Measurements from ENCODE around the gene NTRK2.

The NTRK2 gene

DNA sequence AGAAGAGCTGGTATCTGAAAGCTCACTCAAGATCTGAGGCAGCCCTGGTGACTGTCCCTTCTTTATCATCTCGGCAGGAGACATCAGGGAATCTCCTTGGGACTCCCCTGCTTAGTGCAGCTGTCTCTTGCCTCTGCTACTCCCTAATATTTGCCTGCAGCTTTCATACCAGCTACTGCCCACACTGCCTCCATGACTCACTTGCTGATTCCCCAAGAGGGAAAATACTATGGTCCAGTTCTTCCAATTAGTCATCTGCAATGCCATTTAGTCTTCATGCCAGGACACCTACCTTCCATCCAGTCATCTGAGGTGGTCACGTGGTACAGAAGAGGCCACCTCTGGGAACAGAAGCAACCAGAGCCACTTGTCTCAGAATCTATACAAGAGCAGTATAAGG lies 270.8 kb downstream of the NTRK2 start:
- no peak for DNase-seq (ENCODE audit: low spot score)

DNA sequence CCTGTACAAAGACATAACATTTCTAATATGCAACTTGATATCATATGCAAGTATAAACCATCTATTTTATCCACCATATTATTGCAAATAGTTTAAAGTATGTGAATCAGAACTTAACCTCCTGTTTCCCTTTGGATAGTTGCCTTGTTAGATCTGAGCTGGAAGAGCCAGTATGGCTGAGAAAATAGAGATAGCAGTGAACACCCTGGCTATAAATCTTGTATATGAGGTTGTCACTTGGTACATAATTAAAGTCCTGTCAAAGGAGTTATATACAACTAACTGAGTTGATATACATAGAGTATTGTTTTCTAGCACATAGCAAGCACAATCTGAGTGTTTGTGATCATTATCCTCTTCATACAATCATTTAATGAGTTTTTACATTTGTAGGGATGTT lies 272.3 kb downstream of the NTRK2 start:
- no peak for DNase-seq (ENCODE audit: low spot score)

DNA sequence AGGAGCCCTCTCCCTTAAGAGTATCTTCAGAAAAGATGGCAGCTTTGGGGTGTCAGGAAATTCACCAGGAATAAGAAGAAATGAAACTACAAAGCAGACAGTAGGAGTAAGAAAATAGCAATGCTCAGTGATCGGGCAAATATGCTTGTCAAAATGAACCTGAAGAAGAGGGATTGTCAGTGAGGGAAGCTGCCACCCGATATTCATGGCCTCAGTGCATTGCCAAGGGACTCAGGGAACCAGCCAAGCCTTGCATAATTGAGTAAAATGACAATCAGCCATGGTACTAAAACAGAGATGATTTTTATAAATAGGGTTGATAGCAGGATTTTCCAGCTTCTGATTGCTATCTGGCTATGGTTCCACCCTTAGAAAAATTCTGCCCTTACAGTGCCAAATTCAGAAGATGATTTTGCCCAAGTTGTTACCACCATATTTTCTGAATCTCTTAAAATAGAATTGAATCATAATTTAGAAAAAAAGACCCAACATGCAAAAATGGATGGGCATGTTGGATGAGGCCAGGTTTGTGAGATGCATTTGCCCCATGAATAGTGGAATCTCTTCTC lies 274.0 kb downstream of the NTRK2 start:
- DNase-seq (ENCODE audit: low spot score): no peak

DNA sequence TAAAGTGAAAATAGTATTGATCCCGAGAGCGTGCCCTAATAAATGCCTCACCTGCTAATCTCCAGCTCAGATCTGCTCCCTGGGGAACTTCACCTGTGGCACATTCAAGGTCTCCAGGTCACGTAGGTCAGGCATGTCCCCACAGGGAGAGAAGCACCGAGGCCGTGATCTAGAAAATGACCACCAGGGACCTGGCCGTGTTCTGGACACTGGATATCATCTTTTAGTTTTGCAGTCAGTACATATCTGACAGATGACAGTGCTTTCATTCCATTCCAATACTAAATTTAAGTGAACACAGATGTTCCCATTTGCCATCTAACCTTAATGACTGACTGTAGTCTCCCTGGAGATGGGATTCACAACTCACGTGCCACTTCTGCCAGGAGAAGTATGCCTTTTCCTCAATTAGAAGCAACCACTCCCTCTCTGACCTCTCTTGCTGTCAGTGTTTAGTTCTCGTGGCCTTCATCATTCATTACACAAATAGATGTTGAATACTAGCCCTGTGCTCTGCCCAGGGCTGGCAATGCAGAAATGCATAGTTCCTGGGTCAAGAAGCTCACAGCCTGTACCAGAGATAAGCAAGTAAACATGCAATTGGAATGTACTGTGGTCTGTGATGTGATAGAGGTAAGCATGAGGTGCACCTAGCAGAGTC lies 276.5 kb downstream of the NTRK2 start:
- no peak for DNase-seq (ENCODE audit: low spot score)

DNA sequence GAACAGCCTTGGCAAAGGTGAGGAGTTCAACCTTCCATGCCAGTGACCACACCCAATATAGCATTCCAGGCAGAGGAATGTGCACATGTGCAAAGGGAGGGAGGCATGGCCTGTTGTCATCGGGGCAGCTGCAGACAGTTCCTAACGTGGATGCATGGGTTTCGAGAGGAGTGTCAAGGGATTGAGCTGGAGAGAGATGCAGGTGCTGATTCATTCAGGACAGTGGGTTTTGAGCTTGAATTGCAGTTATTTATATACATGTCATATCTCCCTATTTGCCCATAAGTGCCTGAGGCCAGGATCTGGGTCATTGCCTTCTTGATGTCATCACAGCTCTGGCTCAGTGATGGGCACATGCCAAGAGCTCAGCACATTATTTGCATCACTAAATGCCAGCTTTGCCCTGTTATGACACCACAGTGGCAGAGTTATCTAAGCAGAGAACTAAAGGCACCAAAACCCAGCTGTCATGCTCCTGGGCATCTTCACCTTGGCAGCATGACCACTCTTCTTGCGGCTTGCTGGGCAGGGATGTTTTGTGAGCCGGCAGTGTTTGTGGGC lies 278.0 kb downstream of the NTRK2 start:
- DNase-seq (ENCODE audit: low spot score): peak; percentile 28

DNA sequence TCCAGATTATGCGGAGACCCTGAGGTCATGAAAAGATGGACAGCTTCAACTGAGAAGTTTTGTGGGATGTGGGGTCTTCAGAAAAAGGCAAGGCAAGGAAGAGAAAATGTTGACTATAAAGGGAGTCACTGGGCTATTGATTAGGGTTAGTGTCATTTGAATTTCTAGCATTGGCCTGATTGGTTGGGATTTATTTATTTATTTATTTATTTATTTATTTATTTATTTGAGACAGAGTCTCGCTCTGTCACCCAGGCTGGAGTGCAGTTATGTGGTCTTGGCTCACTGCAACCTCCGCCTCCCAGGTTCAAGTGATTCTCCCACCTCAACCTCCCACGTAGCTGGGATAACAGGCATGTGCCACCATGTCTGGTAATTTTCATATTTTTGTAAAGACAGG lies 279.7 kb downstream of the NTRK2 start:
- DNase-seq (ENCODE audit: low spot score): no peak

DNA sequence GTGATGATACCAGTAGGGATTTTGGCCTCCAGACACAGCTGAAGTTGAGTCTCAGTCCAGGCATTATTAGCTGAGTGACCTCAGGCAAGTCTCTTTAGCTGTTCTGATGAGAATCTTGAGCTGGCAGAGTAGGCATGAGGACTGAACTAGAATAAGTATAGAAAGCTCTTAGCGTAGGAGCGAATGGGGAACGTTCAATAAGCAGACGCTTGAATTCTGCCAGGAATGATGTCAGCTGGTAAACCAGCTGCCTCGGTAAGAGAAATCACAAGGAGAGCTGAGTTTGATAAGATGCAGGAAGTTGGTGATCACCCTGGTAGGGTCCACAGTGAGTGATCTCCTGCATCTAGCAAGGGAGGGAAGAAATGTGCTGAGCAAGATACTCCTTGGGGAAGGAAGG lies 280.4 kb downstream of the NTRK2 start:
- DNase-seq (ENCODE audit: low spot score): no peak

DNA sequence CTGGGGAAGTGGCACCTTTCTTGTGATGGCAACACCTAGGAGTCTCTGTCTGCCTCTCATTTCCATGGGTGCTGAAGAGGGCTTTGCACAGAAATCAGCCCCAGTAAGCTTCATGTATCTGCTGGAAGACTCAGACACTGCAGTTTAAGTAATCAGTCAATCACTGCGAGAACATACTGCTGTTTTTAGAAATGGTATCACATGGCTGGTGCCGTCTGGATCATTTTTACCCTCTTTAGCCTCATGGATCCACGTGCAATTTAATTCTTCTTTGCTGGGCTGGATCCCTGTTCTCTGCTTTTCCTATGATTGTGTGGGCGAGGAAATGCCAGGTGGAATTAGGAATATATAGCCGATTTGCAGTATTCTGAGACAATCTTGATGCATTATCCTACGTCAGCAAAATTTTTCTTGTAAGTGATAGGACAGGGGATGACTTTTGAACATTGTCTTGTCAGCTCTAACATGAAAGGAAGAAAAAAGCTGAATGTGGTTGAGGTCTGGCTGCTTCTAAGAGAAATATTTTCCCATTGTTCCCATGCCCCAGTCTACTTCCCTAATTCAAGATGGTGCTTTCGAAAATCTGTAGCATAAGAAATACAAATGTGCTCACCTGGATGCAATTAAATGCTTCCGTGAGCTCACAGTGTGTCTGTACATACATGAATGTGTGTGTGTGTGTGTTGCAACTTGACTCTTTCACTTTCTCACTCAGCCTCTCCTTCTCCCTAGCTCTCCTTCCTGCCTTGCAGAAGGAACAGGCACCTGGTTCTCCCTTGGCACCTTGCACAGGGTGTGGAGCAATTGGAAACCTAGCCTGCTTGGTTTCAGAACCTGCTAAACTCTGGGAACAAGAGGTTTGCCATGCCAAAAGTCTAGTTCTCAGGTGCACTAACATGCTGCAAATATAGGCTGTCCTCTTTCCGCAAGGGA lies 281.6 kb downstream of the NTRK2 start:
- DNase-seq (ENCODE audit: low spot score): no peak

DNA sequence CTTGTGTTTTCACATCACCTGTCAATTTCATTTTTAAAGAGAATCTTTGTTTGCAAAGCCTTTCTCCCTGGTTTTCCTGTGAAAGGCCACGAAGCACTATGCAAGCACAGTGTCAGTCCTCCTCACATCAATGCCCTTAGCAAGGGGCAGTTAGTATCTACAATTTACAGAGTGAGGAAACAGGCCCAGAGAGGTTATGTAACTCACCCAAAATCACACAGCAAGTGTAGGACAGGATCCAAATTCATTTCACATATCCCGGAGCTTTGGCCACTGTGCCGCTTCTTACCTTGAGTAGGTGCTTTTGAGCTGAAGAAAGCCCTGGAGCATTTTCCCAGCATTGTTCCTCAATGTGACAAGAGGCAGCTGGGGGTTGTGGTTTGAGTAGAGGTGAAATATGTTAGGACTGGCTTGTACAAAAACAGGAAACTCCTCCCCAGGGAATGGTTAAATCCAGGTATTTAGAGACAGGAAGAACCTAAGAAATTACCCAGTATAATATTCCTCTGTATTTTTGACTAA lies 283.8 kb downstream of the NTRK2 start:
- no peak for DNase-seq (ENCODE audit: low spot score)

DNA sequence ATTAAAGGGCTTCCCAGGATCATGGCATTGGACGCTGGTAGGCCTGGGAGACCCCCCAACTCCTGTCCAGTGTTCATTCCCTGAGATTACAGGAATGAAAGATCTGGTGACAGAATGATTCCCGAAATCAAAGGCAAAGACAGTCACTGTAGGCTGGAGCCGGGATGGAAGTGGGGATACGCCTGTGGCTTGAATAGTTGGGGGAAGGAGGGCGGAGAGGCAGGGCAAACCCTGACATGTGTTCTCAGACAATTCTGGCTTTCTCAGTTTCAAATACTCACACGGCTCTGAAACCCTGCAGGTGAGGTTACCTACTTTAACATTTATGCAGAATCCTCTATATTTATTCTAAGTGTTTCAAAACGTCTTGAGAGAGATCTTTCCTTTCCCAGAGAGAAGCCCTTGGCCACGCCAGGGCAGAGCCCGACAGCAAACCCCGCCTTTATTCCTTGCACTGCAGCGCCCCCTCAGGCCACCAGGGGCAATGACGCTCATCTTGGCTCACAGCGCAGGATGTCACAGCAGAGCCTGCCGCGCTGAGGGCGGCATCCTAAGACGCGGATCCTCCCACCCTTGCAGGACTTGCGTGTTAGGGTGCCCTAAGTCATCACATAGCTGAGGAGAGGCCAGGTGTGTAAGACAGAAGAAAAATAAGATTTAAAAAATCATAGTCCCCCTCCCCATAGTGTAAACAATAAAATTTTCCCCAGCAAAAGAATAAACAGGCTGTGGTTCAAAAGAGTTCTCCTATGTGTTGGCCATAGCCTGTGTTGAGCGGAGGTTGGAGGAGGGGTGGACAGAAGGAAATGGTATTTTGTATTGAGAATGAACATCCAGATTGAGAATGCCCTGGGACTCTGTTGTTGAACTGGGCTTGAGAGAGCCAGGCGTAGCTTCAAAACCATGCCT lies 284.5 kb downstream of the NTRK2 start:
- peak; percentile 79 for DNase-seq (ENCODE audit: low spot score)

DNA sequence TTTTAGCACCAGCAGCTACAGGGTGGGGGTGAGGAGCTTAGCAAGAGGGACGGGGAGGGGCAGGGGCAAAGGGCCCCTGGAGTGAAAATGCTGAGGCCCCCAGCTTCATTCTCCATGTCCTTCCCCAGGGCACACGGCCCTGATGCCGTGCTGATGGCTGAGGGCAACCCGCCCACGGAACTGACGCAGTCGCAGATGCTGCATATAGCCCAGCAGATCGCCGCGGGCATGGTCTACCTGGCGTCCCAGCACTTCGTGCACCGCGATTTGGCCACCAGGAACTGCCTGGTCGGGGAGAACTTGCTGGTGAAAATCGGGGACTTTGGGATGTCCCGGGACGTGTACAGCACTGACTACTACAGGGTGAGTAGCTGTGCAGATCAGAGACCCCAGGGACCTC lies 285.6 kb downstream of the NTRK2 start:
- DNase-seq (ENCODE audit: low spot score): no peak

DNA sequence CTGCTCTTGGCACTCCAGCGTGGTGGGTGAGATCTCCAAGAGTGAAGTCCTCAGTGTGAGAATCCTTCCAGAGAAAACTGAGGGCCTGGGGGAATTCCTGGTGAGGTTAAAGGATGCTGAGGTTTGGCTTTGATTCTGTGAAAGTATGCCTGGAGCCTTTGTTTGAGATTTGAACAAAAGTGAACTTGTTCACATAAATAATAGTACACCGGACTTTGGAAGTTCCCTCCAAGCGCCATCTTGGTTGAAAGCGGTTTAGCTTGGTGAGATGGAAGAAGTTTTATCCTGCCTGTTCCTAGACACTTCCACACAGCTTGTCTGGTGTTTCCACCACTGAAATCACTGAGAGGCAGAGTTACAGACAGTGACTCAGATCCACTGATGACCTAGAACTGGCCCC lies 286.4 kb downstream of the NTRK2 start:
- no peak for DNase-seq (ENCODE audit: low spot score)

DNA sequence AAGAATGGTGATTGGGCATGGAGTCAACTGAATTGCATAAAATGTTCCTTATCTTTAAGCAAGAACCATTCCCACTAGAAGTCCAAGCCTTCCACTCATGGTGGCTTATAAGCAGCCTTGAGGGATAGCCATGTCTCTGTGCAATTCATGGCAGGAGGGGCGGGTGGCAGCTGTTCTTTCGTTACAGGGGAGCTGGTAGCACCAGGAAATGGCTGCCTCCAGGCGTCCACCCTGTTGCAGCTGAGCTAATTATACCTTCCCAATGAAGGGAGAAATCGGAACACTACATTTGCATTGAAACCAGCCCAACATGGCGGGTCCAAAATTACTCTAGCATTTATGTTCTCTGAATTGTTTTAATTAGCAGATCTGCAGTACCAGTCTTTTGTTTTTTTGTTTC lies 289.8 kb downstream of the NTRK2 start:
- no peak for DNase-seq (ENCODE audit: low spot score)

DNA sequence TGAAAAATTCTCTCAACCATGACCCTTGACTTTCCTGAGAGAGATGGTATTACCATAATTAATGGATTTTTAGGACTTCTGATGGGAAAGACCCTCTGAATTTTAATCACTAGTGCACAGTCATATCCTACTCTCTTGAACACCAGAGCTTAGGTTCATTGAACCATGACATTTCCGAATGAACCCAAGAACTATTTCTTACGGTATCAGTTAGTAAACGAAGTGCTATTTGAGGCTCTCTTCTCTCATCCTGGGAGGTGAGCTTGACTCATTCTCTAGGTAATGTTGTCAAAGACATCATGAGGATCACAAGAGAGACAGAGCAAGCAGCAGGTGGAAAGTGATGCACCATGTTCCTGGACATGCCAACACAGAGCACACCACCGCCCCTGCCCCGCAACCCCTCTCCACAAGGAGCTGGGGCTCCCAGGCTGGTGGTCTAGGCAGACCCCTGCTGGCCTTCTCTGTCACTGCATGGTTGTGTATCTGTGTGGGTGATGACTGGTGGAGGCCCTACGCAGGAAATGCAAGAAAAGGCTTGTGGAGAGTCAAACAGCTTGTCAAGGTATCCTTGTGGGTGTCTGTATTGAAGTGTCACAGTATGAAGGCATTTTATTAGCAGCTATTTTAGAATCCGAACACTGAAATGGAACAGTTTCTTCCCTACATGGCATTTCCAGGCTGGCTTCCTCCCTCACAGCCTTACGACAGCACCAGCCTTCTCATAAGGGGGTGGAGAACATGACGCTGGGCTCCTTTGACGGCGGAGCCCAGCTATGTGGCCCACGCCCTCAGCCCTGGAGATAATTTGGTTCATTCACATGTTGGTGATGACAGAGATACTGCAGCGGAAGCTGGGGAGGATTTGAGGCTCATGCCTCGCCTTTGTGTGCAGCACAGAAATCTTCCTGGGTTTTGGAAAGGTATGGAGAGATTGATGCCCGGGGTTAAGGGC lies 297.6 kb downstream of the NTRK2 start:
- DNase-seq (ENCODE audit: low spot score): no peak

DNA sequence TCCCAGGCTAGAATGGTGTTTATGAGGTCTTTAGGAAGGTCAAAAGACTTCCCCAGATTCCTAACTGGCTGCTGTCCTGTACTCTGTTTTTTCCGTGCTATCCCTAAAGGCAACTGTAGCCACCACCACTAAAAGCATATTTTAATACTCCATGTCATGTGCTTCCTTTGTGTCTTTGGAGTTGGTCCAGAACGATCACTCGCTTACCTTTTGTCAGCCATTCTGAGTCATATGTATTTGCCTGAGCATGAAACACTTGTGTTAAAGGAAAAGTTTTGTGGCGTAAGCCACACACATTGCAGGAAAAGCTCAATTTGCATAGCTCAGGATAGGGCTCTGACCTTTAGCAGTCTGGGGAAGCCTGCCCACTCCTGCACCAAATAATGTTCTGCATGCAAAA lies 299.6 kb downstream of the NTRK2 start:
- DNase-seq (ENCODE audit: low spot score): no peak

DNA sequence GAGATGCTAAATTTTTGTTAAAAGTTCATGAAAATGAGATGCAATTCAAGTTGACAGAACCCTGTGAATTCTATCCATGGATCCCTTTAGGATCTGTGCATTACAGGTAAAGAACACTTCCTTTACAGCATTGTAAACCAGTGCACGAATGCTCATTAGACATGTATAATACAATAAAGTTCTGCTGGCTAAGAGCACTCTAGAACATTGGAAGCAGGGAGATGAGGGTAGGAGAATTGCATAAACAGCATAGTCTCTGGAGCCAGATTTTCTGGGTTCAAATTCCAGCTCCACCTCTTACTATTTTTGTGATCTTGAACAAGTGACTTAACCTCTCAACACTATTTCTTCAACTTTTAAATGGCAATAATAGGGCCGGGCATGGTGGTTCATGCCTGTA lies 300.2 kb downstream of the NTRK2 start:
- DNase-seq (ENCODE audit: low spot score): no peak

DNA sequence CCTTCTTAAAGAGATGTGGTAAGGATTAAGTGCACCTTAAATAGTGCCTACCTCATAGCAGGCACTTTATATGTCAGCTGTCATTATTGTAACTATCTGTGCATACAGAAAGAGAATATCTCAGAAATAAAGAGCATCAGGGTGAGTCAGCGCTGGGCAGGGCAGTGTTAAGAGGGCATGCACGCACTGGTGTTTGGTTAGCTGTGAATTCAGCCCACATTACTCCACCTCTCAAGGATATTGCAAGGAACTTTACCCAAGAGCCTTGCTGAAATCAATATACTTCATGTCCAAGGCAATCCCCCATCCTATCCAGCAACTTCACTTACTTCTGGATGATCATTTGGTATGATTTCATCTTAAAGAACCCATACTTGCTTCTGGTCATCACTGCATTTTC lies 300.9 kb downstream of the NTRK2 start:
- peak; percentile 19 for DNase-seq (ENCODE audit: low spot score)

DNA sequence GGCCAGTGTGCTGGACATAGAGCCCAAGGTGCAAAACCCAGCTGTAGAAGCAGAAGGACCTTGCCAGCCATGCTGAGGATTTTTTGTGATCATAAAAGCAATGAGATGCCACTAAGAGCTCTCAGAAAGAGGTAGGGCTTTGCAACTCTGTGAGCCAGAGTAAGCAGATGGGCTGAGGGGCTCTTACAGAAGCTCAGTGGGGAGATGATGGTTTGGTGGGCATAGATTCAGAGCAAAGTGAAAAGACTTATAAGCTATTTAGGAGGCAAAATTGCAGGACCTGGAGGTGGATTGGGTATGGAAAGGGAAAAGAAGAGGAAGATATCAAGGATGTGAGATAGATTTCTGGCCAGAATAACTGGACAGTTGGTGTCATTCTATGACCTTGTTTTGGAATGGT lies 302.0 kb downstream of the NTRK2 start:
- no peak for DNase-seq (ENCODE audit: low spot score)

DNA sequence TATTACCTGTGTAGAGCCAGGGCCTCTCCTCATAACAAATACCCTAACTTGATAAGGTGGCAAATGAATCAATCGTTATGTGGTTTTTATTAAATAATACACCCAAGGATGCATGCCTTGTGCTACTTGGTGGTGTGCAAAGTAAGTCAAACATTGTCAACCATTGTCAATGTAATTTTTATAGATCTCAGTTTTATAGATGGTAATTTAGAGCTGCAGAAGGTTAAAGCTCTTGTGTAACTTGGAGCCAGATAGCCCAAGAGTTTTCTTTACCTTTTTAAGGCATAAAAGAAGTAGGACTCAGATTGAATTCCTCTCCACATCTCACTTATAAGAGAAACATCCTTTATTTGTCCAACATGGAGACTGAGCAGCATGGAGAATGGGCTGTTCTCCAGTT lies 304.7 kb downstream of the NTRK2 start:
- no peak for DNase-seq (ENCODE audit: low spot score)

DNA sequence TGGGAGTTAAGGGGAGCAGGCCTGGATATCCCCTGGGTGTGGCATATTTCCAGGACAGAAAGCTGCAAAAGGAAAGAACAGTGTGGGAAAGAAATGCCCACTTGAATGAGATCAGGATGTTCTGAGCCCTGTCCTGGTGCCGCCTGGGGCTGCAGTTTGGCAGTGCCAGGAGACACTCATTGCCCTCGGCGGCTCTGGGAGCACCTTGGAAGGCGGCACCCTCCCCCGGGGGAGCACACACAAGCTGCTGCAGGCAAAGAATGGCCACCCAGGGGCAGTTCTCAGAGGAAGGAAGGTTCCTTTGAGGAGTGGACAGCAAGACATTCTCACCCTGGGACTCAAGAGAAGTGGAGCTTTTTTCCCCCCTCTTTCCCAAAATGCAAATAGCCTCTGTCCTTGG lies 305.3 kb downstream of the NTRK2 start:
- DNase-seq (ENCODE audit: low spot score): no peak
